ENCODE results near the gene NLGN2.

The NLGN2 gene

GRCh38 chr17:7419819-7420610 lies 12.4 kb downstream of the NLGN2 start, which contains the start of gene SPEM1:
TSS of gene SPEM1 (plus strand) at chr17:7420324. CDS start at chr17:7420385, 61 bp downstream.
- no peak within 1 kb of the TSS for H3K4me3 ChIP-seq (replicated peaks in 1 of 2; ENCODE audit: low read depth in 2 of 2, low read length in 2 of 2)
- no peak for DNase-seq (ENCODE audit: low read depth in 2 of 2)
- no peak for TF ChIP-seq CTCF (IDR thresholded peaks at IDR 0.05; ENCODE audit: low read depth, low read length)

- no peak for TF ChIP-seq CTCF (IDR thresholded peaks at IDR 0.05; ENCODE audit: low read depth, low read length)
Measured at GRCh38 chr17:7421186-7421585, 13.5 kb downstream of the NLGN2 start.

GRCh38 chr17:7423679-7424078 lies 16.0 kb downstream of the NLGN2 start:
- DNase-seq (ENCODE audit: low read depth in 2 of 2), result no peak
- H3K4me3 ChIP-seq (replicated peaks in 1 of 2; ENCODE audit: low read depth in 2 of 2, low read length in 2 of 2), result no peak overlapping the region
- TF ChIP-seq CTCF (IDR thresholded peaks at IDR 0.05; ENCODE audit: low read depth, low read length), result no peak

More at GRCh38 chr17:7421186-7421585, 13.5 kb downstream of the NLGN2 start:
- H3K4me3 ChIP-seq (replicated peaks in 1 of 2; ENCODE audit: low read depth in 2 of 2, low read length in 2 of 2), result no peak overlapping the region
- DNase-seq (ENCODE audit: low read depth in 2 of 2), result no peak

GRCh38 chr17:7425316-7425715 lies 17.7 kb downstream of the NLGN2 start, which contains the start of gene SPEM2:
TSS of gene SPEM2 (plus strand) at chr17:7425616. CDS start at chr17:7425689, 73 bp downstream.
- DNase-seq (ENCODE audit: low read depth in 2 of 2), result no peak
- no peak within 1 kb of the TSS for H3K4me3 ChIP-seq (replicated peaks in 1 of 2; ENCODE audit: low read depth in 2 of 2, low read length in 2 of 2)
- no peak for TF ChIP-seq CTCF (IDR thresholded peaks at IDR 0.05; ENCODE audit: low read depth, low read length)

- no peak for DNase-seq (ENCODE audit: low read depth in 2 of 2)
- H3K4me3 ChIP-seq (replicated peaks in 1 of 2; ENCODE audit: low read depth in 2 of 2, low read length in 2 of 2), result no peak overlapping the region
- no peak for TF ChIP-seq CTCF (IDR thresholded peaks at IDR 0.05; ENCODE audit: low read depth, low read length)
Measured at GRCh38 chr17:7425756-7426155, 18.1 kb downstream of the NLGN2 start.

GRCh38 chr17:7426203-7426863 lies 18.7 kb downstream of the NLGN2 start:
- no peak for DNase-seq (ENCODE audit: low read depth in 2 of 2)
- H3K4me3 ChIP-seq (replicated peaks in 1 of 2; ENCODE audit: low read depth in 2 of 2, low read length in 2 of 2), result no peak overlapping the region
- no peak for TF ChIP-seq CTCF (IDR thresholded peaks at IDR 0.05; ENCODE audit: low read depth, low read length)
